Stimulated activated CD8-positive, alpha-beta memory T cell treated with anti-CD3 and anti-CD28 coated beads, Interleukin-7, amount 100 ng/mL, for 1 hour (primary cell): Measurements from ENCODE around the gene BEND5.

ENCODE experiments used
- DNase-seq, 2 donors: peaks; one replicate each; pipeline ENCODE4 v3.0.0-alpha.2; 2020; ENCODE audit warnings: low read depth in 2 of 2

Gene BEND5

GRCh38 chr1:48680411-48681035, 96.2 kb downstream of the BEND5 start:
- DNase-seq, result no peak

- DNase-seq, result no peak
Measured at GRCh38 chr1:48679859-48680258, 96.8 kb downstream of the BEND5 start.

GRCh38 chr1:48678710-48679505, 97.8 kb downstream of the BEND5 start:
- DNase-seq, result no peak
